Effector memory CD8-positive, alpha-beta T cell (primary cell): ENCODE results near the gene CHDH.

Experiments used
- ATAC-seq: fragments of 150-1000 bp; cut with Tn5 transposase; replicated peaks from 2 replicates; pipeline ENCODE4 v1.10.0; 2021; ENCODE audit warnings: mild to moderate bottlenecking, moderate library complexity
- DNase-seq, 3 experiments: peaks; one replicate each; pipeline ENCODE4 v3.0.0; 2021
- H3K27ac Mint-ChIP-seq, 2 donors: one replicate each; pipeline ENCODE4 v1.8.0; 2022; ENCODE audit warnings: mild to moderate bottlenecking in 2 of 2, mixed read lengths in 2 of 2, moderate library complexity in 2 of 2
- H3K27me3 Mint-ChIP-seq, 2 donors: one replicate each; pipeline ENCODE4 v1.8.0; 2022; ENCODE audit warnings: mixed read lengths in 2 of 2
- H3K36me3 Mint-ChIP-seq: one replicate; pipeline ENCODE4 v1.8.0; 2022; ENCODE audit warnings: mild to moderate bottlenecking, moderate library complexity, mixed read lengths; ENCODE audit not compliant: insufficient read depth
- H3K4me1 Mint-ChIP-seq, 2 donors: one replicate each; pipeline ENCODE4 v1.8.0; 2022; ENCODE audit warnings: low read depth in 2 of 2, mixed read lengths in 2 of 2
- H3K4me3 Mint-ChIP-seq, 2 donors: one replicate each; pipeline ENCODE4 v1.8.0; 2022; ENCODE audit warnings: mild to moderate bottlenecking in 2 of 2, mixed read lengths in 2 of 2, moderate library complexity in 2 of 2
- H3K9me3 Mint-ChIP-seq, 2 donors: one replicate each; pipeline ENCODE4 v1.8.0; 2022; ENCODE audit warnings: mixed read lengths in 2 of 2

CHDH gene

DNA sequence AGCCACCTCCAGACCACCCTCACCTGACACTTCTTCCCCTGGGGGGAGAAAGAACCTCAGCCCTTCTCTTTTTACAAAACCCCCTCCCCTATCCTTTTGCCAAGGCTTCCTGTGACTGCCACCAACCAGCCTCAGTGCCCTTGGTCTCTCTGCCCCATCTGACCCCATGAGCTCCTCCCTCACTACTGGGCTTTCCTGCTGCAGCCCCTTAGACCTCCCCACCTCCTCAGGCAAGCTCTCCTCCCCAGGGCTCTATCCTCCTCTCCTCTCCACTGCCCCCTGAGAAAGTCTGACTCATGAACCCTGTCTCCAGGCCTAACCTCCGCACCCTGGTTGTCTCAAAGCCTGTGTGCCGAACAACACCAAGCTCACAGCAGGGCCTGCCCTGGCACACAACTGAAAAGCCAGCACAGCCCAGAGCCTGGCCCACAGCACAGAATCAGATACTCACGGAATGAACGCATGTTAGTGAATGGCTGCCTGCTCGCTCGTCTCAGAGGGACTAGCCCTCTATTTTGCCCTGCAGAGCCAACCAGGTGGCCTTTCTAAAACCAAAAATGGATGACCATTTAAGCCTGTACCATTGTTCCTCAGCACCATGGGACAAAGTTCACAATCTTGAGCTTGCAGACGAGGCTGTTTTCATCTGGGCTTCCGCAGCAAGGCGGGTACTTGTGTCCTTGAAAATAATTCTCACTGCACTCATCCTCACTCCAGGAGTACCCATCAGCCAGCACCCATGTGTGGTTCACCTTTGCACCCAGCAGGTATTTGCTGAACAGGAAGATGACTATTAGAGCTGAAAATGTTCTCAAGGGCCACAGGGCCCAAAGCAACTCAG is 1.7 kb downstream of the CHDH start:
- no peaks in the 10 kb centered on the region for H3K9me3 Mint-ChIP-seq
- no peak overlapping the region for H3K4me3 Mint-ChIP-seq
- H3K27ac Mint-ChIP-seq = peak overlapping the region in 1 of 2 donors; percentile 49
- peaks cover 0 to 3% of the 10 kb centered on the region in 2 donors for H3K4me1 Mint-ChIP-seq
- peaks cover 43 to 66% of the 10 kb centered on the region in 2 donors for H3K27me3 Mint-ChIP-seq
- ATAC-seq = no peak
- DNase-seq = no peak
- H3K36me3 Mint-ChIP-seq = peaks cover 2% of the 10 kb centered on the region

DNA sequence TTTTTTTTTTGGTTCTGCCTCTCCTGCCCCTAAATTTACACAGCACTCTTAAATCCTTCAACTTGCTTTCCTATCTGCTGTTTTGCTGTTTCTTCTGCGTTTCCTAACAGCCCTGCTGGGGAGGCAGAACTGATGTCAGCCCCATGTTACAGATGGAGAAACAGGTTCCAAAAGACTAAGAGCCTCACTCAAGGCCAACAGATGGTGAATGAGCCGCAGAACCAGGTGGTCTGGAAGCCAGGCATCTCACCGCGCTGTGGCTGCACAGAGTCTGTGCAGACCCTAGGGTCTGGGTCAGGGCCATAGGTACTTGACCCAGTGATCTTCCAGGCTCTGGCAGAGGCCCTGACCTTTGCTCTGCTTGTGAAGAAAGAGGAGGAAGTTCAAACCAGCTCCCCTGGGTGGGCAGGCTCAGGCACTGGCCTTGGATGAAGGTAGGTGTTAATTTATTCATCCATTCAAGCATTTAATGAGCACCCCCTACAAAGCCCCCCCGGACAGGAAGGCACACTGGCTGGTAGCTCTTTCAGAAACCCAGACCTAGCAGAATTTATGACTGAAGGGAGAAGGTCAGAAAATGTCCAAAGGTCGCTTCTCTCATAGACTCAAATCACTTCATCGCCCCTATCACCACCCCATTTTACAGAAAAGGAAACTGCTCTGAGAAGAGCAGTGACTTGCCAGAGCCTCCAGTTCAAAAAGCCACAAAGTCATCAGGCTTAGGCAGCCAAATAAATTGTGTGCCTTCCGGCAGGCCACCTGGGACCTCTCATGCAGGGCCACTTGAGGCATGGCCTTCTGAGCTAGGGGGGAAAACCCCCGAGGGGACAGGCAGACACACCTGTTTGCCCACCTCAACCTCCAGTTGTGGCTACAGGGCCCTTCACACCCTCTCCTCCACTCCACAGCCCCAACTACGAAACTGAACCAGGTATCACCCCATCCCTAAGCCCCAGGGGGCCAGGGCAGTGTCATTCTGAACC is 2.7 kb downstream of the CHDH start:
- Mint-ChIP-seq H3K27me3 (peaks cover 45 to 60% of the 10 kb centered on the region in 2 donors), H3K4me1 (peaks cover 0 to 3% of the 10 kb centered on the region in 2 donors), H3K36me3 (peaks cover 2% of the 10 kb centered on the region), H3K9me3 (no peaks in the 10 kb centered on the region), H3K27ac (peak overlapping the region in 1 of 2 donors; percentile 49), H3K4me3 (no peak overlapping the region)
- no peak for ATAC-seq
- DNase-seq = no peak

DNA sequence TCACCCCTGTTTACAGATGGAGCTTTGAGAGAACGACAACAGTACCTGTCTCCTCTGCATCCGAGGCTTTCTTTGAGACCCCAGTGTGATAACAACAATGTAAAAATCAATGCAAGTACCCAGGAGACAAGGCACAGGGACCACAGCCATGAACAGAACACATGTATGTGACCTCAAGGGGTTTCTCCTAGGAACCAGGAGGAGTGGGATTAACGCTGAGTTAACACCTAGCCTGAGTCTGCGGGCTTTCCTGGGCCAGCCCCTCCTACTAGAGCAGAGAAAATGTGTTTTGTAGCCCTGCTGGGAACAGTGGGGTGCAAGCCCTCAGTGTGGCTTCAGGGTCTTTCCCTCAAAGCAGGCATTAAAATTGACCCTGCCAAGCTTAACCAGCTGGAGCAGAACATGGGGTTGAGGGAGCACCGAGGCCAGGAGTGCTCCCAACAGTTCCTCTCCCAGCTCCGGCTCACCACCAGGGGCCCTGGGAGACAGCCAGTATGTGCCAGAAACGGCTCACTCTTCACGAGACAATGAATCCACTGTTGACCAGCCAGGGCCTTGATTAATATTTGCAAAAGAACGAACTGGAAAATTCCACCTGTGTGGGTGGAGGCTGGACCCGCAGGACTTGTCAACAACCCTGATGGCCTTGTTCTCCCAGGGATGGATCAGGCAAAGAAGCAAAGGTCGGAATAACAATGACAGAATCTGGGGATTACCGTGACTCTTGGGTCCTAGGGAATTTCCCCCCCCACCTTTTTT is 3.6 kb downstream of the CHDH start:
- ATAC-seq (no peak), DNase-seq (no peak)
- Mint-ChIP-seq H3K9me3 (no peaks in the 10 kb centered on the region), H3K36me3 (peaks cover 2% of the 10 kb centered on the region), H3K4me3 (no peak overlapping the region), H3K27ac (no peak overlapping the region), H3K27me3 (peaks cover 42 to 61% of the 10 kb centered on the region in 2 donors), H3K4me1 (peaks cover 0 to 6% of the 10 kb centered on the region in 2 donors)

DNA sequence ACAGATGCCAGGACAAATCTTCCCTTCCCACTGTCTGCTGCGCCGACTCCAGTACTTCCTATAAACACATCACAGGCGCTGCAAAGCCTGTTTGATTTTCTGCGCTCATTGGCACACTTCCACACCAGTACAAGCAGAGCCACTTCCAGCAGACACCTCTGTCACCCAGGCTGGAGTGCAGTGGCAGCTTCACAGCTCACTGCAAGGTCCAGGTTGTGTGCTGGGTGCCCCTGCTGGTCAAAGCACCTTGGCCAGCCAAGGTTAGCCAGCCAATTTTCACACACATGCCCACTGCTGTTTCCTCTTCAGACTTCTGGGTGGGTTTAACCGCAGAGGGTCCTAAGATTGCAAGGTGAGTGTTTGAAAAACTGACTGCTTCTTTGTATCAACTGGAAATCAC is 4.9 kb downstream of the CHDH start:
- no peaks in the 10 kb centered on the region for H3K9me3 Mint-ChIP-seq
- H3K27me3 Mint-ChIP-seq = peaks cover 39 to 48% of the 10 kb centered on the region in 2 donors
- peaks cover 2% of the 10 kb centered on the region for H3K36me3 Mint-ChIP-seq
- ATAC-seq (no peak), DNase-seq (no peak)
- no peak overlapping the region for H3K4me3 Mint-ChIP-seq
- H3K27ac Mint-ChIP-seq = no peak overlapping the region
- peaks cover 0 to 11% of the 10 kb centered on the region in 2 donors for H3K4me1 Mint-ChIP-seq

DNA sequence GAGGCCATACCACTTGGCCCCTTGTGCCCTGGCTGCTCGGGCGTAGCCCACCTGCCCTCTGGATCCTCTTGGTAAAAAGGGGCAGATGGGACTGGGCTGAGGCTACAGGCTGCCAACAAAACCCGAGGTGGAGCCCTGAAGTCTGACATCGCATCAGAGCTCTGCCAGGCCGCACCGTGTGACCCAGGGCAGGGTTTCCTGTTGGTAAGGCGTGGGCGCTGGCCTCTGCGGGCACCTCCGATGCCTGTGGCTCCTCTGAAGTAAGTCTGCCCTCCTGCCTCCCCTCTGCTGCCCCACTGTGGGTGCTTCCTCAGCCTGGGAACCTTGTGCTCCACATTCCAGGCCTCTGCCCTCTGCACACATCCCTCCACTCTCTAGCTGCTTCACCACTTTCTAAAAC is 8.9 kb downstream of the CHDH start:
- H3K27ac Mint-ChIP-seq = peak overlapping the region in 1 of 2 donors; percentile 60
- H3K27me3 Mint-ChIP-seq = peaks cover 13 to 18% of the 10 kb centered on the region in 2 donors
- DNase-seq (no peak), ATAC-seq (peak; percentile 52)
- H3K9me3 Mint-ChIP-seq = no peaks in the 10 kb centered on the region
- no peak overlapping the region for H3K4me3 Mint-ChIP-seq
- H3K4me1 Mint-ChIP-seq = peaks cover 0 to 9% of the 10 kb centered on the region in 2 donors
- no peaks in the 10 kb centered on the region for H3K36me3 Mint-ChIP-seq

DNA sequence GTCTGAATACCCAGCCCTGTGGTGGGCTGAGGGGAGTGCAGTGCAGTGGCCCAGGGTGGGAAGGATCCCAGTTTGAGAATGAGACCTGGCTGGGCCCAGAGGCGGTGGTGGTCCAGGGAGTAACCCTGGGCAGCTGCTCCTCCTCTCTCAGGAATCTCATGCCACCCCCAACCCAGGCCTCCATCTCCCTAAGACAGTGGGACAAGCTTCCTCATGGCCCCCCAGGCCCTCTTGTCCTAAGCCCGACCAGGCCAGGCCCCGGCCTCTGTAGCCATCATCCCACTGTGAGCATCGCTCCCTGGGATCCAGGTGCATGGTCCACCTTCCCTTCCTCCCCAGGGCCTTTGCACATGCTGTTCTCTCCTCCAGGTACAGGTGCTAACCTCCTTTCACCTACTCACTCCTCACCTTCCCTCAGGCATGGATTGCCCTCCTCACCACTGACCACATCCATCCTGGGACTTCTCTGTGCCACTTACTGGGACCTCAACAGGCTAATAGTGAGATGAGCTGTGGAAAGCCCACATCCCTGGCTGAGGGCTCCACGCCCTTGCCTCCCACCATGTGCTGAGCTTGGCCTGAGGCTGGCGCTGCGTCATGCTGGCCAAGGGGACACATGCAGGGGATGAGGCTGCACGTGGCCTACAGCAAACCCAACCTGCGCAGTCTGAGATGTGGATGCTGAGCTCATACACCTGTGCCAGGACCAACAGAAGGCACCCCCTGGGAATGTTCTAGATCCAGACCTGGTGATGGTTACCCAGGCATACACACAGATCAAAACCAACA is 9.9 kb downstream of the CHDH start:
- Mint-ChIP-seq H3K4me3 (no peak overlapping the region), H3K9me3 (no peaks in the 10 kb centered on the region), H3K36me3 (no peaks in the 10 kb centered on the region), H3K27me3 (peaks cover 12 to 18% of the 10 kb centered on the region in 2 donors), H3K27ac (peak overlapping the region in 1 of 2 donors; percentile 24), H3K4me1 (peaks cover 0 to 9% of the 10 kb centered on the region in 2 donors)
- DNase-seq (no peak), ATAC-seq (no peak)

DNA sequence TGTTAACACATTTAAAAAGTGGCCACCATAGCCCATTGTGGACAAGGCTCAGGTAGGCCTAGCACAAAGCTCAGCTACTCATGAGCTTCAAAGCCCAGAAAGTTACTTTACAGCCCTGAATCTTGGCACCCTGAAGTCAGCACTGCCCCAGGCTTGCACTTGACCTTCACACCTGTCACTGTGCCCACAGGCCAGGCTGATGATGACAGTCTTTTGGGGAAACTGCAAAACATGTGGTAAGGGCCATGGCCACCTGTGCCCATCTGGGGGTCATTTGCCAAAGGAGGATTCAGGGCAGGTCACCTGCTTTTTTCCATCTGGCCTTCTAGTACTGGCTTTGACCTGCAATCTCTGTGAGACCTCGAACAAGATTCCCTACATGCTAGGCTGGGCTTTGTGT is 11.0 kb downstream of the CHDH start:
- ATAC-seq (no peak), DNase-seq (no peak)
- Mint-ChIP-seq H3K4me3 (no peak overlapping the region), H3K27me3 (peaks cover 12 to 18% of the 10 kb centered on the region in 2 donors), H3K9me3 (no peaks in the 10 kb centered on the region), H3K36me3 (no peaks in the 10 kb centered on the region), H3K27ac (peak overlapping the region; percentile 24 to 56), H3K4me1 (peaks cover 0 to 9% of the 10 kb centered on the region in 2 donors)

DNA sequence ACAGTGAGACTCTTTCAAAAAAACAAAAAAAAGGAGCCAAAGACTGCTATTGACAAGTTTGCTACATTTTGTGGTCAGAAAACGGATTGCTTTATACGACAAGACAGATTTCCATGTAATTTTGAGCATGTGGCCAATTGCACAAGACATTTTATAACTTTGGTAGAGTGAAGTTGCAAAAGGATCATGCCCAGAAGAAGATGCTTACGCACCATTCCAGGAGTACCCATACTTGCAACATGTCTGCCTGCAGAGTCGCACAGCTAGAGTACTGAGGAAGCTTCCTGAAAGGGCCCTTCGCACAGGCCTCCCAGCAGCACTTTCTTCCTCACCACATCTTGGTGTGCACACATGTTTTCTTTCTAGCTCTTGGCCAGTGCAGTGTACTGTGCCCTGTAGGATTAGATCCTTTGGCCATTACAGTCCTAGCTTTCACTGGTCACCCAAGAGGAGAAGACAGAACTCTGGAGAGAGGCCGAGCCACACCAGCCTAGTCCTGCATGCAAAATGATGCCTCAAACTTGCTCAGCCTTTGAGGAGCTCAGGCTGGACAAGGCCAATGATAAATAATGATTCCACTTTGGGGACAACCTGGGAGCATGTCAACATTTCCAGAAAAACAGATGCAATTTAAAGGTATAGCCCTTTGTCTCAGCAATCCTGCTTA is 11.7 kb downstream of the CHDH start:
- Mint-ChIP-seq H3K36me3 (no peaks in the 10 kb centered on the region), H3K9me3 (no peaks in the 10 kb centered on the region), H3K27me3 (peaks cover 12 to 13% of the 10 kb centered on the region in 2 donors), H3K27ac (no peak overlapping the region), H3K4me1 (peaks cover 0 to 9% of the 10 kb centered on the region in 2 donors), H3K4me3 (no peak overlapping the region)
- ATAC-seq = no peak
- DNase-seq = no peak

DNA sequence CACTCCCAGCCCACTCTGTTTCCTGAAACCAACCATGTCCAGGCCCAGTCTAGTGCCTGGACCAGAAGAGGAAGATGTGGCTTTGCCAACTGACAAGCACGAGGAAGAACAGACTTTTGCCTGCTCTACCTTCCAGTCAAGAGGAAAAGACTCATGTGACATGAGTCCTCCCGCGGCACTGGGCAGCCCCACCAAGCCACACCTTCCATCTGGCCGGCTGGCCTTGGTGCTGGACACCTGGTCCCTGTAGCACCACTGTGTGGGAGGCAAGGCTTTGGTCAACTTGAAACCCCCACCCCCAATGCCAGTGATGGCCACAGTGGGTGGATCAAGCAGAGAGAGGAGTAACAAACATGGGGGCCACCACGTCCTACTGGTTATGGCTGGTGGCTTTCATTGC is 12.5 kb downstream of the CHDH start:
- Mint-ChIP-seq H3K36me3 (no peaks in the 10 kb centered on the region), H3K4me3 (no peak overlapping the region), H3K27me3 (peaks cover 7 to 10% of the 10 kb centered on the region in 2 donors), H3K9me3 (no peaks in the 10 kb centered on the region), H3K27ac (no peak overlapping the region), H3K4me1 (peaks cover 0 to 9% of the 10 kb centered on the region in 2 donors)
- no peak for DNase-seq
- no peak for ATAC-seq

DNA sequence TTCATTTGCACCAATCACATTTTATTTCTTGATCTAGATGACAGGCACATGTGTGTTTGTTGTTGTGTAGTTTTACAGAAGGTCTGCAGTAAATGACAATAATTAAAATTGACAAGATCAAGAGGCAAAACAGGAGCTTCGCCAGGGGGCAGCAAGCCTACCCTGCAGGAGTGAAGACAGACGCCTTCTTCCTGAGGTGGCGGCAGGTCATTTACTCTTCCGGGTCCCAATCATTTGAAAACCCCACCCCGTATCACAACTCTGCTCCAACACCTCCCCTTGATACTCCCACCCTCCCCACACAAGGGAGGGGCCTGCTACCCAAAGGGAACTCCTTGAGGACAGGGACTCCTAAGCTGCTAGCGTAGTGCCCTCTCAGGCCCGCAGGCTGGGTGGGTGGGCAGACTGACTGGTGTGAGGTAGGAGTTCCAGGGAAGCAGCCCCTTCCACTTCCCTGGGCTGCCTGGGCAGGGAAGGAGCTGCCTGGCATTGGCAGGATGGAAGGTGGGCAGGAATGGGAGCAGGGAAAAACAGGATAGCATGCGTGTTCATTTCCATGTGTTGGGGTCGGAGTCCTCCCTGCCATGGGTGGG is 13.1 kb downstream of the CHDH start:
- DNase-seq (no peak), ATAC-seq (no peak)
- Mint-ChIP-seq H3K4me1 (peaks cover 0 to 8% of the 10 kb centered on the region in 2 donors), H3K36me3 (no peaks in the 10 kb centered on the region), H3K27ac (no peak overlapping the region), H3K4me3 (no peak overlapping the region), H3K27me3 (peaks cover 3 to 4% of the 10 kb centered on the region in 2 donors), H3K9me3 (no peaks in the 10 kb centered on the region)

DNA sequence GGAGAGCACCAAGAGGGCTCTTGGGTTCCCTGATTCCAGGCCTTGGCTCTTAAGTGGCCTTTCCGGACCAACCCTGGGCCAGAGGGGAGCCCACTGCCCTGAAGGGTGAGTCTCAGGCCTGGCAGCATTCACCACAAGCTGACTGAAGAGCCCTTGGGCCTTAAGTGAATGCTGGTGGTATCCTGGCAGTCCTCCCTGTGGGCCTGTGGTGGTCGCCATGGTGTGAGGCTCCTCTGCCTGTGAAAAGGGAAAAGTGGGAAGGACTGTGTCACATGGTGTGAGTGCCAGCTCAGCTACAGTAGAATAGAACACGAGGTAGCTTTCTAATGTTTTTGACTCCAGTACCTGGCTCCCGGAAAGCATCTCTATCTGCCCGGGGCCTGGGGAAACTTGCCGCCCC is 15.3 kb downstream of the CHDH start:
- Mint-ChIP-seq H3K4me3 (no peak overlapping the region), H3K9me3 (no peaks in the 10 kb centered on the region), H3K27ac (no peak overlapping the region), H3K4me1 (no peaks in the 10 kb centered on the region), H3K36me3 (no peaks in the 10 kb centered on the region), H3K27me3 (no peaks in the 10 kb centered on the region)
- ATAC-seq = no peak
- DNase-seq = no peak

DNA sequence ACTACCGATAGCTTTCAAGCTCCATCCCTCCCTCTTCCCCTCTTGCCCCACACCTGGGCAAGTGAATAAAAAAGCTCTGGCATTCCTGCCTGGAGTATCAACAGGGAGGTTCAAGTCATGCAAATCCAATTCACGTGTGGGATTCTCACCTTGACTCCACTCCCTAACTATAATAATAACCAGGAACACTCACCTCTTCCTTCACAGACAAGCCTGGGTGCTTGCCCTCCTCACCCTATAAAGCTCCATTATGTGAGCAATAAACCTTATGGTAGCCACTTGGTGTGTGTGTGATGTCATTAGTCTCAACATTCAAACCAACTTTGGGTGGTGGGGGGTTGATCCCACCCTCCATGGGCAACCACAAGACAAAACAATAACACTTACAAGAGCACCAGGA is 16.6 kb downstream of the CHDH start:
- no peak for ATAC-seq
- H3K4me1 Mint-ChIP-seq = no peaks in the 10 kb centered on the region

More for the DNA sequence above, 16.6 kb downstream of the CHDH start:
- H3K36me3 Mint-ChIP-seq = no peaks in the 10 kb centered on the region
- H3K27me3 Mint-ChIP-seq = no peaks in the 10 kb centered on the region
- H3K9me3 Mint-ChIP-seq = no peaks in the 10 kb centered on the region
- no peak overlapping the region for H3K4me3 Mint-ChIP-seq
- DNase-seq = no peak
- H3K27ac Mint-ChIP-seq = no peak overlapping the region
